ENCODE results near the gene SGCE.

DNA sequence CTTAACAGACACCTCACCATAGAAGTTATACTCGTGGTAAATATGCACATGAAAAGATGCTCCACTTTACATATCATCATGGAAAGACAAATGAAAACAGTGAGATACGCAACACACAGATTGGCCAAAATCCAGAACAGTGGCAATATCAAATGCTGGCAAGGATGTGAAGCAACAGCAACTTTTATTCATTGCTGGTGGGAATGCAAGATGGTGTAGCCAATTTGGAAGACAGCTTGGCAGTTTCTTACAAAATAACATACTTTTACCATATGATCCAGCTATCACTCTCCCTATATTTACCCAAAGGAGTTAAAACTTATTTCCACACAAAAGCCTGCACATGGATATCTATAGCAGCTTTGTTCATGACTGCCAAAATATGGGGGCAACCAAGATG, 46.4 kb downstream of the SGCE start:
- TF ChIP-seq, protein P1, sequence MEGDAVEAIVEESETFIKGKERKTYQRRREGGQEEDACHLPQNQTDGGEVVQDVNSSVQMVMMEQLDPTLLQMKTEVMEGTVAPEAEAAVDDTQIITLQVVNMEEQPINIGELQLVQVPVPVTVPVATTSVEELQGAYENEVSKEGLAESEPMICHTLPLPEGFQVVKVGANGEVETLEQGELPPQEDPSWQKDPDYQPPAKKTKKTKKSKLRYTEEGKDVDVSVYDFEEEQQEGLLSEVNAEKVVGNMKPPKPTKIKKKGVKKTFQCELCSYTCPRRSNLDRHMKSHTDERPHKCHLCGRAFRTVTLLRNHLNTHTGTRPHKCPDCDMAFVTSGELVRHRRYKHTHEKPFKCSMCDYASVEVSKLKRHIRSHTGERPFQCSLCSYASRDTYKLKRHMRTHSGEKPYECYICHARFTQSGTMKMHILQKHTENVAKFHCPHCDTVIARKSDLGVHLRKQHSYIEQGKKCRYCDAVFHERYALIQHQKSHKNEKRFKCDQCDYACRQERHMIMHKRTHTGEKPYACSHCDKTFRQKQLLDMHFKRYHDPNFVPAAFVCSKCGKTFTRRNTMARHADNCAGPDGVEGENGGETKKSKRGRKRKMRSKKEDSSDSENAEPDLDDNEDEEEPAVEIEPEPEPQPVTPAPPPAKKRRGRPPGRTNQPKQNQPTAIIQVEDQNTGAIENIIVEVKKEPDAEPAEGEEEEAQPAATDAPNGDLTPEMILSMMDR (conservative IDR thresholded peaks at IDR 0.05; ENCODE audit: low read depth in 2 of 2), result no peak
- TF ChIP-seq, protein P2, sequence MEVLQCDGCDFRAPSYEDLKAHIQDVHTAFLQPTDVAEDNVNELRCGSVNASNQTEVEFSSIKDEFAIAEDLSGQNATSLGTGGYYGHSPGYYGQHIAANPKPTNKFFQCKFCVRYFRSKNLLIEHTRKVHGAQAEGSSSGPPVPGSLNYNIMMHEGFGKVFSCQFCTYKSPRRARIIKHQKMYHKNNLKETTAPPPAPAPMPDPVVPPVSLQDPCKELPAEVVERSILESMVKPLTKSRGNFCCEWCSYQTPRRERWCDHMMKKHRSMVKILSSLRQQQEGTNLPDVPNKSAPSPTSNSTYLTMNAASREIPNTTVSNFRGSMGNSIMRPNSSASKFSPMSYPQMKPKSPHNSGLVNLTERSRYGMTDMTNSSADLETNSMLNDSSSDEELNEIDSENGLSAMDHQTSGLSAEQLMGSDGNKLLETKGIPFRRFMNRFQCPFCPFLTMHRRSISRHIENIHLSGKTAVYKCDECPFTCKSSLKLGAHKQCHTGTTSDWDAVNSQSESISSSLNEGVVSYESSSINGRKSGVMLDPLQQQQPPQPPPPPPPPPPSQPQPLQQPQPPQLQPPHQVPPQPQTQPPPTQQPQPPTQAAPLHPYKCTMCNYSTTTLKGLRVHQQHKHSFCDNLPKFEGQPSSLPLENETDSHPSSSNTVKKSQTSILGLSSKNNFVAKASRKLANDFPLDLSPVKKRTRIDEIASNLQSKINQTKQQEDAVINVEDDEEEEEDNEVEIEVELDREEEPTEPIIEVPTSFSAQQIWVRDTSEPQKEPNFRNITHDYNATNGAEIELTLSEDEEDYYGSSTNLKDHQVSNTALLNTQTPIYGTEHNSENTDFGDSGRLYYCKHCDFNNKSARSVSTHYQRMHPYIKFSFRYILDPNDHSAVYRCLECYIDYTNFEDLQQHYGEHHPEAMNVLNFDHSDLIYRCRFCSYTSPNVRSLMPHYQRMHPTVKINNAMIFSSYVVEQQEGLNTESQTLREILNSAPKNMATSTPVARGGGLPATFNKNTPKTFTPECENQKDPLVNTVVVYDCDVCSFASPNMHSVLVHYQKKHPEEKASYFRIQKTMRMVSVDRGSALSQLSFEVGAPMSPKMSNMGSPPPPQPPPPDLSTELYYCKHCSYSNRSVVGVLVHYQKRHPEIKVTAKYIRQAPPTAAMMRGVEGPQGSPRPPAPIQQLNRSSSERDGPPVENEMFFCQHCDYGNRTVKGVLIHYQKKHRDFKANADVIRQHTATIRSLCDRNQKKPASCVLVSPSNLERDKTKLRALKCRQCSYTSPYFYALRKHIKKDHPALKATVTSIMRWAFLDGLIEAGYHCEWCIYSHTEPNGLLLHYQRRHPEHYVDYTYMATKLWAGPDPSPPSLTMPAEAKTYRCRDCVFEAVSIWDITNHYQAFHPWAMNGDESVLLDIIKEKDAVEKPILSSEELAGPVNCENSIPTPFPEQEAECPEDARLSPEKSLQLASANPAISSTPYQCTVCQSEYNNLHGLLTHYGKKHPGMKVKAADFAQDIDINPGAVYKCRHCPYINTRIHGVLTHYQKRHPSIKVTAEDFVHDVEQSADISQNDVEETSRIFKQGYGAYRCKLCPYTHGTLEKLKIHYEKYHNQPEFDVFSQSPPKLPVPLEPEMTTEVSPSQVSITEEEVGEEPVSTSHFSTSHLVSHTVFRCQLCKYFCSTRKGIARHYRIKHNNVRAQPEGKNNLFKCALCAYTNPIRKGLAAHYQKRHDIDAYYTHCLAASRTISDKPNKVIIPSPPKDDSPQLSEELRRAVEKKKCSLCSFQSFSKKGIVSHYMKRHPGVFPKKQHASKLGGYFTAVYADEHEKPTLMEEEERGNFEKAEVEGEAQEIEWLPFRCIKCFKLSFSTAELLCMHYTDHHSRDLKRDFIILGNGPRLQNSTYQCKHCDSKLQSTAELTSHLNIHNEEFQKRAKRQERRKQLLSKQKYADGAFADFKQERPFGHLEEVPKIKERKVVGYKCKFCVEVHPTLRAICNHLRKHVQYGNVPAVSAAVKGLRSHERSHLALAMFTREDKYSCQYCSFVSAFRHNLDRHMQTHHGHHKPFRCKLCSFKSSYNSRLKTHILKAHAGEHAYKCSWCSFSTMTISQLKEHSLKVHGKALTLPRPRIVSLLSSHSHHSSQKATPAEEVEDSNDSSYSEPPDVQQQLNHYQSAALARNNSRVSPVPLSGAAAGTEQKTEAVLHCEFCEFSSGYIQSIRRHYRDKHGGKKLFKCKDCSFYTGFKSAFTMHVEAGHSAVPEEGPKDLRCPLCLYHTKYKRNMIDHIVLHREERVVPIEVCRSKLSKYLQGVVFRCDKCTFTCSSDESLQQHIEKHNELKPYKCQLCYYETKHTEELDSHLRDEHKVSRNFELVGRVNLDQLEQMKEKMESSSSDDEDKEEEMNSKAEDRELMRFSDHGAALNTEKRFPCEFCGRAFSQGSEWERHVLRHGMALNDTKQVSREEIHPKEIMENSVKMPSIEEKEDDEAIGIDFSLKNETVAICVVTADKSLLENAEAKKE (CRISPR knock-in tag; IDR thresholded peaks at IDR 0.05), result no peak
- TF ChIP-seq, protein P3, sequence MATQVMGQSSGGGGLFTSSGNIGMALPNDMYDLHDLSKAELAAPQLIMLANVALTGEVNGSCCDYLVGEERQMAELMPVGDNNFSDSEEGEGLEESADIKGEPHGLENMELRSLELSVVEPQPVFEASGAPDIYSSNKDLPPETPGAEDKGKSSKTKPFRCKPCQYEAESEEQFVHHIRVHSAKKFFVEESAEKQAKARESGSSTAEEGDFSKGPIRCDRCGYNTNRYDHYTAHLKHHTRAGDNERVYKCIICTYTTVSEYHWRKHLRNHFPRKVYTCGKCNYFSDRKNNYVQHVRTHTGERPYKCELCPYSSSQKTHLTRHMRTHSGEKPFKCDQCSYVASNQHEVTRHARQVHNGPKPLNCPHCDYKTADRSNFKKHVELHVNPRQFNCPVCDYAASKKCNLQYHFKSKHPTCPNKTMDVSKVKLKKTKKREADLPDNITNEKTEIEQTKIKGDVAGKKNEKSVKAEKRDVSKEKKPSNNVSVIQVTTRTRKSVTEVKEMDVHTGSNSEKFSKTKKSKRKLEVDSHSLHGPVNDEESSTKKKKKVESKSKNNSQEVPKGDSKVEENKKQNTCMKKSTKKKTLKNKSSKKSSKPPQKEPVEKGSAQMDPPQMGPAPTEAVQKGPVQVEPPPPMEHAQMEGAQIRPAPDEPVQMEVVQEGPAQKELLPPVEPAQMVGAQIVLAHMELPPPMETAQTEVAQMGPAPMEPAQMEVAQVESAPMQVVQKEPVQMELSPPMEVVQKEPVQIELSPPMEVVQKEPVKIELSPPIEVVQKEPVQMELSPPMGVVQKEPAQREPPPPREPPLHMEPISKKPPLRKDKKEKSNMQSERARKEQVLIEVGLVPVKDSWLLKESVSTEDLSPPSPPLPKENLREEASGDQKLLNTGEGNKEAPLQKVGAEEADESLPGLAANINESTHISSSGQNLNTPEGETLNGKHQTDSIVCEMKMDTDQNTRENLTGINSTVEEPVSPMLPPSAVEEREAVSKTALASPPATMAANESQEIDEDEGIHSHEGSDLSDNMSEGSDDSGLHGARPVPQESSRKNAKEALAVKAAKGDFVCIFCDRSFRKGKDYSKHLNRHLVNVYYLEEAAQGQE (IDR thresholded peaks at IDR 0.05; ENCODE audit: unreplicated experiment), result no peak
- no peak for TF ChIP-seq POLR2AphosphoS5 (IDR thresholded peaks at IDR 0.05; ENCODE audit: low read depth)
- TF ChIP-seq ZNF331 (CRISPR knock-in tag; IDR thresholded peaks at IDR 0.05; ENCODE audit: low read depth), result no peak
- TF ChIP-seq EZH2 (IDR thresholded peaks at IDR 0.05; ENCODE audit: low read depth, unreplicated experiment), result no peak
- no peak for TF ChIP-seq EZH2phosphoT487 (IDR thresholded peaks at IDR 0.05; ENCODE audit: unreplicated experiment)
- TF ChIP-seq CREB1 (CRISPR knock-in tag; IDR thresholded peaks at IDR 0.05; ENCODE audit: low read depth), result no peak

All from GM23338 (cell line).